SU-DHL-6 (cell line): ENCODE data around the gene ECSCR.

ENCODE experiments used
- H2AFZ ChIP-seq: fragments of 200-600 bp; sonication (generic); 2 replicates; pipeline ENCODE4 v1.6.1; 2014; ENCODE audit warnings: low read depth, mild to moderate bottlenecking, moderate library complexity, mixed read lengths, antibody characterized with exemption, low read length; ENCODE audit not compliant: severe bottlenecking
- H3F3A ChIP-seq: fragments of 200-600 bp; shearing (Covaris generic); 2 replicates; pipeline ENCODE4 v1.6.0; 2016; ENCODE audit warnings: antibody characterized with exemption, mild to moderate bottlenecking; ENCODE audit not compliant: insufficient read depth
- H3K27ac ChIP-seq: fragments of 200-600 bp; sonication (generic); 2 replicates; pipeline ENCODE4 v1.5.1; 2016; ENCODE audit warnings: low read depth, mild to moderate bottlenecking, low read length, moderate library complexity, mixed read lengths
- H3K27me3 ChIP-seq: fragments of 200-600 bp; sonication (generic), shearing (Covaris generic); 2 replicates; pipeline ENCODE4 v1.6.0; 2014; ENCODE audit warnings: mild to moderate bottlenecking, low read length
- H3K36me3 ChIP-seq: fragments of 200-600 bp; sonication (generic); 2 replicates; pipeline ENCODE4 v1.6.1; 2014; ENCODE audit warnings: mild to moderate bottlenecking, low read length, mixed read lengths
- H3K4me2 ChIP-seq: fragments of 300-600, 200-600 bp; shearing (Covaris generic), sonication (generic); 2 replicates; pipeline ENCODE4 v1.6.0; 2014; ENCODE audit warnings: low read length, low read depth, mild to moderate bottlenecking; ENCODE audit not compliant: poor library complexity, severe bottlenecking
- H3K4me3 ChIP-seq: fragments of 200-600 bp; sonication (generic); 2 replicates; pipeline ENCODE4 v1.5.1; 2014; ENCODE audit warnings: antibody characterized with exemption, low read length, mild to moderate bottlenecking, mixed read lengths; ENCODE audit not compliant: insufficient read depth, poor library complexity, severe bottlenecking
- H3K79me2 ChIP-seq: fragments of 200-600 bp; sonication (generic); 2 replicates; pipeline ENCODE4 v1.6.1; 2014; ENCODE audit warnings: mild to moderate bottlenecking, low read length, moderate library complexity; ENCODE audit not compliant: insufficient read depth
- H3K9ac ChIP-seq: fragments of 200-600 bp; sonication (generic); 2 replicates; pipeline ENCODE4 v1.7.0; 2014; ENCODE audit warnings: mild to moderate bottlenecking, low read length
- H3K9me2 ChIP-seq: fragments of 200-600 bp; sonication (generic); replicated peaks from 2 replicates; pipeline ENCODE4 v1.6.1; 2014; ENCODE audit warnings: low read length; ENCODE audit not compliant: insufficient read depth
- H3K9me3 ChIP-seq: fragments of 200-600 bp; sonication (generic); 2 replicates; pipeline ENCODE4 v1.6.1; 2014; ENCODE audit warnings: low read length, mixed read lengths; ENCODE audit not compliant: insufficient read depth
- H4K20me1 ChIP-seq: fragments of 200-600 bp; sonication (generic); 2 replicates; pipeline ENCODE4 v1.6.1; 2014; ENCODE audit warnings: low read depth, mild to moderate bottlenecking, antibody characterized with exemption, low read length, moderate library complexity, mixed read lengths
- CTCF ChIP-seq: fragments of 200-600 bp; sonication (generic); IDR thresholded peaks from one replicate; pipeline ENCODE4 v1.5.1; 2017; ENCODE audit warnings: antibody characterized with exemption, mild to moderate bottlenecking, low read length, moderate library complexity; ENCODE audit not compliant: insufficient read depth, poor library complexity, severe bottlenecking
- EZH2phosphoT487 ChIP-seq: fragments of 200-600 bp; sonication (generic), shearing (Covaris generic); conservative IDR thresholded peaks from 2 replicates; pipeline ENCODE4 v1.6.1; 2018; ENCODE audit warnings: mild to moderate bottlenecking, antibody characterized with exemption, low read length, moderate library complexity, mixed read lengths

The ECSCR gene

DNA sequence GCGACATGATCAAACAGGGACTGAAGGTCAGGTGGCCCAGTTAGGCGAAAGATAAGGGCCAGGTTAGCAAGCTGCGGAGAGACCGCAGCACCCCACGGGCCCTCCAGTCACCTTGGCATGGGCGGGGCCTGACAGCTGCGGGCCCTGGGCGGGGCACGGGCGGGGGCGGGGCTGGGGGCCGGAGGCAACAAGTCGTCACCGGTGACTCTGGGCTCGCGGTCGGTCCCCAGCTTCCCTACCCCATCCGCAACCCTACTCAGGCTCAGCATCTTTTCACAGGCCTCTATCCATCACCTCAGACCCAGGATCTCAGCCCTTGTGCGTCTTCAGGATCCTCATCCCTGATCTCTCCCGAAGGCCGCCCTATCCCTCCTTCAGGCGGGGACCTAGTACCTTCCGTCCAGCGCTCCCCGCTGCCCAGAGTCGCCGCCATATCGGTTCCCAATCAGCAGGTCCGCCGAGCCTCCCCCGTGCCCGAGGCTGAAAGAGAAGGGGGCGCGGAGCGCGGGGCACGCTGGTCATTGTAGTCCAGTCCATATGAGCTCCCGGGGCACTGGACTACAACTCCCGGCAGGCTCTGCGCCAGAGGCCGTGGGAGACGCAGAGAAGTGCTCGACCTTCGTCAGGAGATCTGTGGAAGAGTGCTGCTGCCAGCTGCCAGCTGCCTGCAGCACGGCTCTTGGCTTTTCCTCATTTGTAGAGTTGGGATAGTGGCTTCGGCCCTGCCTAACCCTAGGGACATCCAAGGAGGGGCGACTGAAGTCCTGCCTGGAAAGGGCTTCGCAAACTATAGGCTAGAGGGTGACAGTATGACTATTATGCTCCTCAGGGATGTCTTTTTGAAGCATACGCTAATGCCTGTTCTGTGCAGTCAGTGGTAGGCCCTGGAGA, 23.3 kb downstream of the ECSCR start, which contains the start of gene DNAJC18:
Gene DNAJC18, minus strand, starts transcription at position 513 of the 891 bp plus-strand sequence. Its CDS starts 80 bp downstream, at position 433.
- Histone ChIP-seq H3K79me2 (no peaks in the 10 kb centered on the region), H3K9me2 (no peaks in the 10 kb centered on the region), H3K36me3 (no peaks in the 10 kb centered on the region), H3K9ac (peak within 1 kb of the TSS; percentile 65), H3K4me3 (peak within 1 kb of the TSS; percentile 73), H2AFZ (peak within 1 kb of the TSS; percentile 99), H3K27me3 (no peaks in the 10 kb centered on the region), H3K27ac (peak within 1 kb of the TSS; percentile 45), H3F3A (no peaks in the 10 kb centered on the region), H3K9me3 (no peaks in the 10 kb centered on the region), H4K20me1 (no peaks in the 10 kb centered on the region), H3K4me2 (peak within 1 kb of the TSS; percentile 74)
- TF ChIP-seq CTCF (no peak), EZH2phosphoT487 (no peak)

GRCh38 chr5:139438707-139439012, 23.9 kb downstream of the ECSCR start:
- H3K9me3 ChIP-seq: no peaks in the 10 kb centered on the region
- no peaks in the 10 kb centered on the region for H3F3A ChIP-seq
- H3K36me3 ChIP-seq: no peaks in the 10 kb centered on the region
- TF ChIP-seq EZH2phosphoT487 (no peak), CTCF (no peak)
- peak overlapping the region; percentile 65; the same call in 1 of the 2 replicates for H3K9ac ChIP-seq
- H4K20me1 ChIP-seq: no peaks in the 10 kb centered on the region
- H3K79me2 ChIP-seq: no peaks in the 10 kb centered on the region
- peak overlapping the region; percentile 21 for H3K4me3 ChIP-seq
- H3K4me2 ChIP-seq: peak overlapping the region; percentile 74
- H3K27me3 ChIP-seq: no peaks in the 10 kb centered on the region
- H3K27ac ChIP-seq: no peak overlapping the region
- peak overlapping the region; percentile 40 for H2AFZ ChIP-seq
- H3K9me2 ChIP-seq: no peaks in the 10 kb centered on the region

- no peaks in the 10 kb centered on the region for H3K79me2 ChIP-seq
- no peaks in the 10 kb centered on the region for H4K20me1 ChIP-seq
- no peak overlapping the region for H3K9ac ChIP-seq
- H3K4me2 ChIP-seq: no peak overlapping the region
- H3K27me3 ChIP-seq: no peaks in the 10 kb centered on the region
- no peaks in the 10 kb centered on the region for H3F3A ChIP-seq
- H3K9me2 ChIP-seq: no peaks in the 10 kb centered on the region
- H3K4me3 ChIP-seq: no peak overlapping the region
- H3K27ac ChIP-seq: no peak overlapping the region
- H3K9me3 ChIP-seq: no peaks in the 10 kb centered on the region
- H3K36me3 ChIP-seq: no peaks in the 10 kb centered on the region
- no peak for TF ChIP-seq EZH2phosphoT487
- no peak for TF ChIP-seq CTCF
- H2AFZ ChIP-seq: no peak overlapping the region
These were observed 26.9 kb downstream of the ECSCR start for GRCh38 chr5:139435676-139436075.
